ENCODE measurements around the gene IGLL5.

The IGLL5 gene
- total RNA-seq = 0 to 0.06 (median 0) reads per million in 18 experiments

- DNase-seq = no peak
Measured at GRCh38 chr22:22887621-22888503, at the start of gene IGLL5. TSS of gene IGLL5 (plus strand) at chr22:22887816. CDS start at chr22:22888054, 238 bp downstream.

GRCh38 chr22:22838148-22838786 is 49.3 kb upstream of the IGLL5 start:
- DNase-seq = peak; percentile 41 to 54

- DNase-seq = no peak
Measured at GRCh38 chr22:22839570-22840314, 47.9 kb upstream of the IGLL5 start.

- peak in 1 of 2 donors; percentile 48 for DNase-seq
Measured at GRCh38 chr22:22840780-22841179, 46.8 kb upstream of the IGLL5 start.

GRCh38 chr22:22841598-22841997 is 46.0 kb upstream of the IGLL5 start:
- DNase-seq = no peak

- no peak for DNase-seq
Measured at GRCh38 chr22:22842085-22842484, 45.5 kb upstream of the IGLL5 start.

- DNase-seq = no peak
Measured at GRCh38 chr22:22843848-22844247, 43.8 kb upstream of the IGLL5 start.

GRCh38 chr22:22847241-22847640 is 40.4 kb upstream of the IGLL5 start:
- DNase-seq = no peak

- peak; percentile 54 to 63 for DNase-seq
Measured at GRCh38 chr22:22848364-22848866, 39.2 kb upstream of the IGLL5 start.

GRCh38 chr22:22849640-22850610 is 37.7 kb upstream of the IGLL5 start:
- DNase-seq = no peak

GRCh38 chr22:22851969-22852368 is 35.6 kb upstream of the IGLL5 start:
- no peak for DNase-seq

GRCh38 chr22:22853713-22854112 is 33.9 kb upstream of the IGLL5 start:
- DNase-seq = no peak

GRCh38 chr22:22854466-22854865 is 33.1 kb upstream of the IGLL5 start:
- no peak for DNase-seq

- no peak for DNase-seq
Measured at GRCh38 chr22:22855085-22855484, 32.5 kb upstream of the IGLL5 start.

- peak; percentile 8 to 48 for DNase-seq
Measured at GRCh38 chr22:22855617-22856308, 31.9 kb upstream of the IGLL5 start.

- DNase-seq = no peak
Measured at GRCh38 chr22:22856364-22856763, 31.3 kb upstream of the IGLL5 start.

GRCh38 chr22:22856885-22857606 is 30.6 kb upstream of the IGLL5 start:
- no peak for DNase-seq

- no peak for DNase-seq
Measured at GRCh38 chr22:22857607-22858558, 29.7 kb upstream of the IGLL5 start.

- DNase-seq = no peak
Measured at GRCh38 chr22:22858559-22858937, 29.1 kb upstream of the IGLL5 start.
